NCI-H2171 (cell line): Measurements from ENCODE around the gene ACOT2.

Experiments used
- DNase-seq: peaks from one replicate; lab custom pipeline; 2025; lab: John Stamatoyannopoulos, UW

The ACOT2 gene

DNA sequence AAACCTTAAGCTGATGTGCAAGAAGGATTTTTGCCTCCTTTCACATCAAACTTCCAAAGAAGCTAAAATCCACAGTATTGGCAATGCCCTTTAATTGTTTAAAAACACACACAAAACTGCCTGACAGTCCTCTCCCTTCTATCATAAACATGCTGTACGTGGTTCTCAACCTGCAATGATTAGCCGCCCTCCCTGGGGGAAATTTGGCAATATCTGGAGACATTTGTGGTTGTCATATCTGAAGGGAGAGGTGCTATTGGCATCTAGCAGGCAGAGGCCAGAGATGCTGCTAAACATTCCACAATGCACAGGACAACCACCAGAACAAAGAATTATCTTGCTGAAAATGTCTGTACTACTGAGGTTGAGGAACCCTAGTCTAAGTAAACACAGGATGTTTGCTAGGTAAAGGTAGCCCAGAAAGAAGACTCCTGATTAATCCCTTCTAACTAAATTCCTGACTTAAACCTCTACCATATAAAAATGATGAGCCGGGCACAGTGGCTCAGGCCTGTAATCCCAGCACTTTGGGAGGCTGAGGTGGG, 44.5 kb downstream of the ACOT2 start:
- no peak for DNase-seq

DNA sequence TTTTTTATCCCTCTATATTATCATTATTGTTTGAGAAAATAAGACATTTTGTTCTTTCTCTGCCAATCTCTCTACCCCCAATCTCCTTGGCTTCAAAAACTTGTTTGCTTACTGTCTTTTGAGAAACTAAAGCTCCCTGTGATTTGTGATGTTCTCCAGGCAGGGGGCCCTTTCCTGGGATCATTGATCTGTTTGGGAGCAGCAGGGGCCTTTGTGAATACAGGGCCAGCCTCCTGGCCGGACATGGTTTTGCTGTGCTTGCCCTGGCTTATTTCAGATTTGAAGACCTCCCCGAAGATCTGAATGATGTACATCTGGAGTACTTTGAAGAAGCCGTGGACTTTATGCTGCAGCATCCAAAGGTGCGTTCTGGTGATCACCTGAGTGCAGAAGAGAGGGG, 47.8 kb downstream of the ACOT2 start:
- no peak for DNase-seq

DNA sequence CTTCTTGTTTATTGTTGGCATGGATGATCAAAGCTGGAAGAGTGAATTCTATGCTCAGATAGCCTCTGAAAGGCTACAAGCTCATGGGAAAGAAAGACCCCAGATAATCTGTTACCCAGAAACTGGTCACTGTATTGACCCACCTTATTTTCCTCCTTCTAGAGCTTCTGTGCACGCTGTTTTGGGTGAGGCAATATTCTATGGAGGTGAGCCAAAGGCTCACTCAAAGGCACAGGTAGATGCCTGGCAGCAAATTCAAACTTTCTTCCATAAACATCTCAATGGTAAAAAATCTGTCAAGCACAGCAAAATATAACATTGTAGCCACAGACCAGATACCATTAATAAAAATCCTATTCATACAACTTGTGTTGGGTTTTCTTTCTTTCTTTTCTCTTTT, 50.5 kb downstream of the ACOT2 start:
- no peak for DNase-seq

DNA sequence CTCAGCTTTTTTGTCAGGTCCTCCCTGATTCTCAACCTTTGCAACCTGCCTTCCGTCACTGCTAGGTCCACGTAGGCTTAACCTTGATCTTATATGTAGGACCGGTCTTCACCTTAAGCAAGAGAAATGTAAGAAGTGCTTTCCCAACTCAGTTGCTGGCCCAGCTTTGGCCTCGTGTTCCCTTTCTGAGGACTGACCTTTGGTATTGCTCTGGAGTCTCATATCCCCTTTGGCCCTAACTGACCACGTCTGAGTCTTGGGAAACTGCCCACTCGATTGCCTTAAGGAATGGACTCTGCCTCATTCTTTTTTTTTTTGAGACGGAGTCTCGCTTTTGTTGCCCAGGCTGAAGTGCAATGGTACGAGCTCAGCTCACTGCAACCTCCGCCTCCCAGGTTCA, 51.3 kb downstream of the ACOT2 start:
- DNase-seq: no peak

DNA sequence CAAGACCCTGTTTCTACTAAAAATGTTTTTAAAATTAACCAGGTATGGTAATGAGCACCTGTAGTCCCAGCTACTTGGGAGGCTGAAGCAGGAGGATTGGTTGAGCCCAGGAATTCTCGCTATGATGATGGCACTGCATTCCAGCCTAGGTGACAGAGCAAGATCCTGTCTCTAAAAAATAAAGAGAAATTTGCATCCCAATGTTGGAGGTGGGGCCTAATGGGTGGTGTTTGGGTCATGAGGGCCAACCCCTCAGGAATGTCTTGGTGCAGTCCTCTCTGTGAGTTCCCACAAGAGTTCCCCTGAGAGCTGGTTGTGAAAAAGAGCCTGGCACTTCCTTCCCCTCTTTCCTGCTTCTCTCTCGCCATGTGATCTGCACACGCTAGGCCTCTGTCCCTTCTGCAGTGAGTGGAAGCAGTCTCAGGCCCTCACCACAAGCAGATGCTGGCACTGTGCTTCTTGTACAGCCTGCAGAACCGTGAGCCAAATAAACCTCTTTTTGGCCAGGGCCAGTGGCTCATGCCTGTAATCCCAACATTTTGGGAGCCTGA, 54.6 kb downstream of the ACOT2 start:
- DNase-seq: no peak
